MCF 10A (cell line): ENCODE measurements around the gene FBLN5. TPM values are rescaled to one million over a fixed set of nuclear protein-coding genes. Genes with fewer than 3 reads are reported as not detected.

Source experiments
- BruUV-seq: library from RNA; stranded (reverse); fragments of 400-500 nt; replicated peaks from 2 replicates; lab custom pipeline; 2021; lab: Mats Ljungman, UMichigan
- CTCF ChIA-PET: fragments of 300-600 bp; sonication (Branson Sonifier 250); formaldehyde crosslinking; extraction: SDS; loops from one replicate; lab custom pipeline; 2021; ENCODE audit warnings: antibody characterized with exemption, inconsistent platforms; lab: Yijun Ruan, JAX
- POLR2A ChIA-PET: fragments of 300-600, 350-650 bp; sonication (Branson Sonifier 250); formaldehyde crosslinking; extraction: SDS; loops from one replicate; lab custom pipeline; 2020; ENCODE audit warnings: antibody characterized with exemption, inconsistent platforms; lab: Yijun Ruan, JAX
- DNase-seq: peaks from one replicate; pipeline ENCODE4 v3.0.0-alpha.2; 2018; ENCODE audit not compliant: unreplicated experiment
- H3K27ac Mint-ChIP-seq: one replicate; pipeline ENCODE4 v1.8.0; 2022; ENCODE audit warnings: mild to moderate bottlenecking, low read depth, mixed read lengths; ENCODE audit not compliant: unreplicated experiment
- H3K27me3 Mint-ChIP-seq: one replicate; pipeline ENCODE4 v1.8.0; 2022; ENCODE audit warnings: mixed read lengths; ENCODE audit not compliant: insufficient read depth, unreplicated experiment
- H3K36me3 Mint-ChIP-seq: one replicate; pipeline ENCODE4 v1.8.0; 2022; ENCODE audit warnings: mild to moderate bottlenecking, moderate library complexity, mixed read lengths; ENCODE audit not compliant: insufficient read depth, unreplicated experiment
- H3K4me1 Mint-ChIP-seq: one replicate; pipeline ENCODE4 v1.8.0; 2022; ENCODE audit warnings: mixed read lengths; ENCODE audit not compliant: insufficient read depth, unreplicated experiment
- H3K4me3 Mint-ChIP-seq: one replicate; pipeline ENCODE4 v1.8.0; 2022; ENCODE audit warnings: mild to moderate bottlenecking, moderate library complexity, mixed read lengths; ENCODE audit not compliant: unreplicated experiment
- H3K9me3 Mint-ChIP-seq: one replicate; pipeline ENCODE4 v1.8.0; 2022; ENCODE audit warnings: mixed read lengths; ENCODE audit not compliant: unreplicated experiment
- intact Hi-C: fragments of 100-400 bp; cut with micrococcal nuclease; formaldehyde crosslinking; loops from 2 replicates; pipeline ENCODE4 v1.14.1; 2022
- total RNA-seq: library from RNA; stranded (reverse); gene quantifications from 2 replicates; pipeline ENCODE4 v1.2.3, GENCODE V29; 2022
- TF ChIP-seq, protein P1 (sequence below): fragments of 200-600 bp; IDR thresholded peaks from one replicate; pipeline ENCODE4 v1.8.0; 2022; ENCODE audit warnings: antibody characterized with exemption, mild to moderate bottlenecking; ENCODE audit not compliant: unreplicated experiment

Gene FBLN5
- total RNA-seq, 1 experiment from 2014 or later = 14.8 TPM

DNA sequence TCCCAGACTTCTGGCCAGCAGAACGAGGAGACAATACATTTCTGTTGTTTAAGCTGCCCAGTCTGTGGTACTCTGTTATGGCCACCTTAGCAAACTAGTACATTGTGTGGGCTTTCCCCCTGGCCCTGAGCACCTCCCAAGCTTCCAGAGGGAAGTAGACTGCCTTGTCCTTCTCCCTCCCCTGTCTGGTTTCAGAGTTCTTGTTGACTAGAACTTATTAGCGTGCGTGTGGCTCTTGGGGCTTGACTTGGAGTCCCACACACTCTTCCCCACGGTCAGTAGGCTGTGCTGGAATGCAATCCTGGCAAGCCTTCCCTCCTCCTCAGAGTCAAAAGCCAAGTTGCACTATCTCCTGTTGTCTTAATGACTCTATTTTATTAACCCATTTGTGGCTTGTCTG, 27.7 kb downstream of the FBLN5 start:
- no peaks in the 10 kb centered on the region for H3K27me3 Mint-ChIP-seq
- H3K36me3 Mint-ChIP-seq = peaks cover 4% of the 10 kb centered on the region
- ChIA-PET CTCF (interaction anchor here (0.7 kb wide), 1 partner anchor 270 kb away, joined by 3 read pairs; no protein-coding TSS in a partner anchor), POLR2A (no interaction called here)
- H3K9me3 Mint-ChIP-seq = no peaks in the 10 kb centered on the region
- no peak overlapping the region for H3K27ac Mint-ChIP-seq
- H3K4me3 Mint-ChIP-seq = no peak overlapping the region
- BruUV-seq = no TSS peak
- intact Hi-C loops = no loop called here
- H3K4me1 Mint-ChIP-seq = peaks cover 2% of the 10 kb centered on the region
- DNase-seq = no peak
- TF ChIP-seq, protein P1, sequence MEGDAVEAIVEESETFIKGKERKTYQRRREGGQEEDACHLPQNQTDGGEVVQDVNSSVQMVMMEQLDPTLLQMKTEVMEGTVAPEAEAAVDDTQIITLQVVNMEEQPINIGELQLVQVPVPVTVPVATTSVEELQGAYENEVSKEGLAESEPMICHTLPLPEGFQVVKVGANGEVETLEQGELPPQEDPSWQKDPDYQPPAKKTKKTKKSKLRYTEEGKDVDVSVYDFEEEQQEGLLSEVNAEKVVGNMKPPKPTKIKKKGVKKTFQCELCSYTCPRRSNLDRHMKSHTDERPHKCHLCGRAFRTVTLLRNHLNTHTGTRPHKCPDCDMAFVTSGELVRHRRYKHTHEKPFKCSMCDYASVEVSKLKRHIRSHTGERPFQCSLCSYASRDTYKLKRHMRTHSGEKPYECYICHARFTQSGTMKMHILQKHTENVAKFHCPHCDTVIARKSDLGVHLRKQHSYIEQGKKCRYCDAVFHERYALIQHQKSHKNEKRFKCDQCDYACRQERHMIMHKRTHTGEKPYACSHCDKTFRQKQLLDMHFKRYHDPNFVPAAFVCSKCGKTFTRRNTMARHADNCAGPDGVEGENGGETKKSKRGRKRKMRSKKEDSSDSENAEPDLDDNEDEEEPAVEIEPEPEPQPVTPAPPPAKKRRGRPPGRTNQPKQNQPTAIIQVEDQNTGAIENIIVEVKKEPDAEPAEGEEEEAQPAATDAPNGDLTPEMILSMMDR = no peak

DNA sequence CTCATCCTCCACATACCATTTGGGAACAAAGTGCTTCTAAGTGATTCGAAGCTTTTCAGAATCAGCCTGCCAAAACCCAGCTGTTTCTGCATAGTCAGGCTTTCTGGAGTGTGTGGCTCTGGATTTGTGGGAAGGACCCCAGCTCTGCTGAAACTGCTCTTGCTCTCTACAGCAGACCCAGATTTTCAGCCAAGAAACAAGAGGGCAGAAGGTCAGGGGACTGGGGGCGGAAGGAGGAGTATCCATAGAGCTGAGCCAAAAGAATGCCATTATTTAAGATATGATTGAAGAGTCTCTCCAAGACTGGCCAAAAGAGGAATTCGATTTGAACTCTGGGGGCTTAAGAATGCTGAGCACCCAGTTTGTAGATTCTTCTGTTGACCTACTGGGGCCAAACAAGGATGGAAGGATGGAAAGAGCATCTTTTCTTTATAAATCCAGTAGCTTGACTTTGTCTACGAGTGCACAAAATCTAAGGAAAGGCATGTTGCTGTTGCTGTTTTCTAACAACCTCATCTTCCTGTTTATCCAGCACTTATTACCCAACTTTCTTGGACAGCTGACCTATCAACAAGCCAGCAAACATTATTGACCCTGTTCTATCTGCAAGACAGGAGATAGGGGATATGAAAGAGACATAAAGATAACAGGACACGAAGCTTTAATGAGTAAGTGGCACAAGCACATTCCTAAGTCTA, 29.2 kb downstream of the FBLN5 start:
- BruUV-seq = no TSS peak

DNA sequence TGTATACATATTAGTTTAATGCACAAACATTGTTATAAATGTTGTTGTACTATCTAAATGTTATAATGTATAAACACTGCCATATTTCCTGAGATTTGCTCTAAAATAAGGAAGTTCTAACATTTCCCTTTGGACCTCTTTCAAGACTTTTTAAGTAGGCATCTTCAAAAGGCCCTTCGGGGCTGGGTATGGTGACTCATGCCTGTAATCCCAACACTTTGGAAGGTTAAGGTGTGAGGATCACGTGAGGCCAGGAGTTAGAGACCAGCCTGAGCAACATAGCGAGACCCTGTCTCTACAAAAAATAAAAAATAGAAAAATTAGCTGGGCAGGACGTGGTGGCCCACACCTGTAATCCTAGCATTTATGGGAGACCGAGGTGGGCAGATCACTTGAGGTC, 35.5 kb downstream of the FBLN5 start:
- BruUV-seq = no TSS peak
- DNase-seq = peak; percentile 45
- ChIA-PET CTCF (interaction anchor here (0.7 to 6.7 kb wide), 11 partner anchors 10 to 494 kb away, joined by 3 to 87 read pairs (median 5); no protein-coding TSS in a partner anchor), POLR2A (interaction anchor here (0.8 to 1.0 kb wide), 2 partner anchors 85 to 250 kb away, joined by 3 read pairs; no protein-coding TSS in a partner anchor)
- H3K27ac Mint-ChIP-seq = no peak overlapping the region
- no peaks in the 10 kb centered on the region for H3K4me1 Mint-ChIP-seq
- H3K9me3 Mint-ChIP-seq = no peaks in the 10 kb centered on the region
- H3K4me3 Mint-ChIP-seq = no peak overlapping the region
- intact Hi-C loops = no loop called here
- H3K36me3 Mint-ChIP-seq = no peaks in the 10 kb centered on the region
- TF ChIP-seq, protein P1 = no peak
- H3K27me3 Mint-ChIP-seq = no peaks in the 10 kb centered on the region

More for the DNA sequence above, 29.2 kb downstream of the FBLN5 start:
- intact Hi-C loops = no loop called here
- Mint-ChIP-seq H3K27me3 (no peaks in the 10 kb centered on the region), H3K4me1 (no peaks in the 10 kb centered on the region), H3K36me3 (peaks cover 4% of the 10 kb centered on the region), H3K9me3 (no peaks in the 10 kb centered on the region), H3K27ac (no peak overlapping the region), H3K4me3 (no peak overlapping the region)
- CTCF ChIA-PET = interaction anchor here (0.6 kb wide), 1 partner anchor 53 kb away, joined by 8 read pairs; no protein-coding TSS in a partner anchor
- DNase-seq = no peak
- POLR2A ChIA-PET = interaction anchor here (1.0 kb wide), 1 partner anchor 20 kb away, joined by 3 read pairs; no protein-coding TSS in a partner anchor
- TF ChIP-seq, protein P1 = no peak

DNA sequence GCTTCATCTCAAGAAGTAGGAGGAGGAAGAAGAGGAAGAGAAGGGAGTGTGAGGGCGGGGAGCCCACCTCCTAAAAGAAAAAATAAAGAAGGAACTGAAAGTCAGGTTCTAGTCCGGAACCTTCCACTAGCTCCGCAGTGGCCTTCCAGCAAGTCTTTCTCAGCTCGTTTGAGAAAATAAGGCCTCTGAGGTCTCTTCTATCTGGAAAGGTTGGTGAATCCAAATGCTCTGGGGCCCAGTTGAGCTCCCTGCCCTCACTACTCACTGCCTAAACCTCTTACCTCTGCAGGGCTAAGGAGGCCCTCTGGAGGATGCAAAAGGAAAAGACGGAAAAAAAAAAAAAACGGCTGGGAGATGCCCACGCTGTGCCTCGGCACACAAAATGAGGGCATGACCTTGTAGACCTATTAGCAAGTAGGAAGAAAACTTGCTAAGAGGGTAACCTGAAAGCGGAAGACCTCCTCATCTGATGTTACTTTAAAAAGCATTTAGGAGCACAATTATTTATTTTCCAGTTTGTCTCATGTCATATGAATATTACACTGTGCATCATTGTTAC, 35.9 kb downstream of the FBLN5 start:
- Mint-ChIP-seq H3K36me3 (no peaks in the 10 kb centered on the region), H3K27ac (peak overlapping the region; percentile 39), H3K4me3 (no peak overlapping the region), H3K9me3 (no peaks in the 10 kb centered on the region), H3K27me3 (no peaks in the 10 kb centered on the region), H3K4me1 (no peaks in the 10 kb centered on the region)
- ChIA-PET POLR2A (interaction anchor here (1.0 kb wide), 2 partner anchors 85 to 260 kb away, joined by 3 to 6 read pairs; no protein-coding TSS in a partner anchor), CTCF (interaction anchor here (0.6 to 6.7 kb wide), 32 partner anchors 10 to 797 kb away, joined by 3 to 87 read pairs (median 4); no protein-coding TSS in a partner anchor)
- DNase-seq = peak; percentile 78
- intact Hi-C loops = loop anchor here (1.0 kb wide), 1 partner anchor 260 kb away; no protein-coding TSS in a partner anchor
- no TSS peak for BruUV-seq
- TF ChIP-seq, protein P1 = peak; percentile 64
